ENCODE measurements around the gene ZC3H13.

- TF ChIP-seq CTCF (conservative IDR thresholded peaks at IDR 0.05; ENCODE audit: low read length) = no peak
- no peak for TF ChIP-seq EZH2phosphoT487 (IDR thresholded peaks at IDR 0.05; ENCODE audit: borderline replicate concordance)
These were observed 103.4 kb downstream of the ZC3H13 start for GRCh38 chr13:45949161-45949560.

Data from Loucy (cell line).